Mesenchymal stem cell (in vitro differentiated cells and primary cell): Measurements from ENCODE around the gene NUP210.

Experiments
- DNase-seq: peaks from one replicate; pipeline ENCODE4 v3.0.0-alpha.2; 2013
- H2AFZ ChIP-seq: one replicate; pipeline ENCODE4 v1.6.1; 2013; ENCODE audit warnings: low read depth, mild to moderate bottlenecking, control low read depth, inconsistent platforms, low read length, moderate library complexity
- H2AK5ac ChIP-seq: 2 replicates; pipeline ENCODE4 v1.6.1; 2013; ENCODE audit warnings: low read length, moderate library complexity, mild to moderate bottlenecking, inconsistent platforms; ENCODE audit not compliant: severe bottlenecking
- H2BK120ac ChIP-seq: one replicate; pipeline ENCODE4 v1.6.1; 2013; ENCODE audit warnings: low read depth, mild to moderate bottlenecking, inconsistent platforms, low read length, moderate library complexity
- H2BK12ac ChIP-seq, 2 experiments: one replicate each; pipeline ENCODE4 v1.6.1; 2013; ENCODE audit warnings: inconsistent platforms in 2 of 2, low read length in 2 of 2, mild to moderate bottlenecking in 2 of 2, moderate library complexity in 2 of 2, control low read depth in 1 of 2
- H2BK15ac ChIP-seq: one replicate; pipeline ENCODE4 v1.6.1; 2013; ENCODE audit warnings: mild to moderate bottlenecking, low read depth, inconsistent platforms; ENCODE audit not compliant: poor library complexity, severe bottlenecking
- H2BK5ac ChIP-seq: 2 replicates; pipeline ENCODE4 v1.6.1; 2013; ENCODE audit warnings: low read depth, mild to moderate bottlenecking, low read length, control low read depth, inconsistent platforms; ENCODE audit not compliant: poor library complexity, severe bottlenecking
- H3K14ac ChIP-seq, 2 experiments: one replicate each; pipeline ENCODE4 v1.6.1; 2013; ENCODE audit warnings: inconsistent platforms in 2 of 2, low read length in 2 of 2, control low read depth in 1 of 2, mild to moderate bottlenecking in 1 of 2, moderate library complexity in 1 of 2
- H3K18ac ChIP-seq, 2 experiments: one replicate each; pipeline ENCODE4 v1.6.1; 2013; ENCODE audit warnings: inconsistent platforms in 2 of 2, low read length in 2 of 2, control low read depth in 1 of 2, low read depth in 1 of 2, mild to moderate bottlenecking in 1 of 2
- H3K23ac ChIP-seq, 2 experiments: one replicate each; pipeline ENCODE4 v1.6.1; 2013; ENCODE audit warnings: inconsistent platforms in 2 of 2, low read length in 2 of 2, mild to moderate bottlenecking in 2 of 2, moderate library complexity in 2 of 2, control low read depth in 1 of 2
- H3K27ac ChIP-seq: 2 replicates; pipeline ENCODE4 v1.5.1; 2013; ENCODE audit warnings: mild to moderate bottlenecking, moderate library complexity, low read length, control low read depth, inconsistent platforms; ENCODE audit not compliant: poor library complexity, severe bottlenecking
- H3K27me3 ChIP-seq, 2 experiments: 2 replicates each; pipeline versions ENCODE4 v1.6.1 to v1.7.0; 2013; ENCODE audit warnings: low read length in 2 of 2, mild to moderate bottlenecking in 2 of 2, moderate library complexity in 2 of 2, control low read depth in 1 of 2, inconsistent platforms in 1 of 2; ENCODE audit not compliant: control insufficient read depth in 1 of 2, insufficient read depth in 1 of 2
- H3K36me3 ChIP-seq, 2 experiments: 2 replicates each; pipeline versions ENCODE4 v1.6.1 to v1.7.0; 2013; ENCODE audit warnings: low read length in 2 of 2, control low read depth in 1 of 2, inconsistent platforms in 1 of 2, low read depth in 1 of 2, mild to moderate bottlenecking in 1 of 2; ENCODE audit not compliant: insufficient read depth in 2 of 2, control insufficient read depth in 1 of 2
- H3K4ac ChIP-seq, 2 experiments: one replicate each; pipeline ENCODE4 v1.6.1; 2013; ENCODE audit warnings: inconsistent platforms in 2 of 2, low read length in 2 of 2, mild to moderate bottlenecking in 2 of 2, moderate library complexity in 2 of 2, control low read depth in 1 of 2, low read depth in 1 of 2
- H3K4me1 ChIP-seq: 2 replicates; pipeline ENCODE4 v1.6.1; 2013; ENCODE audit warnings: low read depth, low read length, control low read depth; ENCODE audit not compliant: control insufficient read depth, insufficient read depth
- H3K4me2 ChIP-seq: 2 replicates; pipeline ENCODE4 v1.6.1; 2013; ENCODE audit warnings: low read length, mild to moderate bottlenecking, inconsistent platforms; ENCODE audit not compliant: poor library complexity, severe bottlenecking
- H3K4me3 ChIP-seq, 2 experiments: 2 replicates each; pipeline versions ENCODE4 v1.5.1 to v1.7.0; 2013; ENCODE audit warnings: low read length in 2 of 2, mild to moderate bottlenecking in 2 of 2, control low read depth in 1 of 2, low read depth in 1 of 2; ENCODE audit not compliant: insufficient read depth in 1 of 2
- H3K79me1 ChIP-seq: replicated peaks from 2 replicates; pipeline ENCODE4 v1.6.1; 2013; ENCODE audit warnings: mild to moderate bottlenecking, control low read depth, low read length, inconsistent platforms; ENCODE audit not compliant: poor library complexity, severe bottlenecking
- H3K9ac ChIP-seq: 2 replicates; pipeline ENCODE4 v1.7.0; 2013; ENCODE audit warnings: mild to moderate bottlenecking, low read length, moderate library complexity
- H3K9me3 ChIP-seq: 2 replicates; pipeline ENCODE4 v1.7.0; 2013; ENCODE audit warnings: mild to moderate bottlenecking, low read length; ENCODE audit not compliant: control insufficient read depth
- H4K8ac ChIP-seq: one replicate; pipeline ENCODE4 v1.6.1; 2013; ENCODE audit warnings: inconsistent platforms, mild to moderate bottlenecking, low read length, moderate library complexity
- H4K91ac ChIP-seq: one replicate; pipeline ENCODE4 v1.6.1; 2013; ENCODE audit warnings: mild to moderate bottlenecking, low read length, inconsistent platforms
- WGBS: methylation state at CpG from one replicate; pipeline ENCODE4 v1.1.7; 2013; ENCODE audit warnings: mixed read lengths; 5-methylcytosine and 5-hydroxymethylcytosine counted together

NUP210 gene

GRCh38 chr3:13281507-13282357 lies 138.4 kb downstream of the NUP210 start:
- Histone ChIP-seq H3K79me1 (no peaks in the 10 kb centered on the region), H3K23ac (peak overlapping the region in 1 of 2 experiments; percentile 46), H2AK5ac (no peak overlapping the region), H2AFZ (peak overlapping the region; percentile 5), H3K4me1 (peaks cover 12% of the 10 kb centered on the region), H3K27me3 (peaks cover 72 to 86% of the 10 kb centered on the region in 2 experiments), H3K4me2 (peak overlapping the region; percentile 44), H3K14ac (no peak overlapping the region), H4K91ac (no peak overlapping the region), H2BK120ac (no peak overlapping the region), H3K27ac (no peak overlapping the region), H3K9me3 (peaks cover 26% of the 10 kb centered on the region), H2BK12ac (no peak overlapping the region), H3K36me3 (no peaks in the 10 kb centered on the region), H4K8ac (no peak overlapping the region), H3K4ac (no peak overlapping the region), H2BK5ac (no peak overlapping the region), H3K4me3 (peak overlapping the region in 1 of 2 experiments; percentile 22), H3K9ac (no peak overlapping the region), H2BK15ac (peak overlapping the region; percentile 19), H3K18ac (no peak overlapping the region)
- peak; percentile 12 for DNase-seq
- WGBS: 4% methylated on average over 47 of the region's 47 CpGs

- Histone ChIP-seq H3K4me3 (no peak overlapping the region), H2BK5ac (no peak overlapping the region), H3K23ac (no peak overlapping the region), H2BK12ac (no peak overlapping the region), H4K91ac (no peak overlapping the region), H3K4ac (no peak overlapping the region), H2AFZ (no peak overlapping the region), H3K27ac (no peak overlapping the region), H2AK5ac (no peak overlapping the region), H4K8ac (no peak overlapping the region), H2BK15ac (no peak overlapping the region), H3K9ac (no peak overlapping the region), H3K27me3 (peaks cover 73 to 87% of the 10 kb centered on the region in 2 experiments), H2BK120ac (no peak overlapping the region), H3K14ac (no peak overlapping the region), H3K18ac (no peak overlapping the region), H3K36me3 (no peaks in the 10 kb centered on the region), H3K4me2 (no peak overlapping the region), H3K79me1 (no peaks in the 10 kb centered on the region), H3K4me1 (peaks cover 12% of the 10 kb centered on the region), H3K9me3 (peaks cover 24% of the 10 kb centered on the region)
- DNase-seq: peak; percentile 5
- 61% methylated on average over 18 of the region's 19 CpGs for WGBS
Measured at GRCh38 chr3:13280811-13281506, 139.2 kb downstream of the NUP210 start.

GRCh38 chr3:13280122-13280790 lies 139.9 kb downstream of the NUP210 start:
- no peak overlapping the region for H3K18ac ChIP-seq
- H3K23ac ChIP-seq: no peak overlapping the region
- no peak overlapping the region for H3K9ac ChIP-seq
- H3K4me3 ChIP-seq: no peak overlapping the region
- no peak overlapping the region for H2BK12ac ChIP-seq
- H2AK5ac ChIP-seq: no peak overlapping the region
- no peaks in the 10 kb centered on the region for H3K36me3 ChIP-seq
- no peak overlapping the region for H3K4ac ChIP-seq
- H4K8ac ChIP-seq: no peak overlapping the region
- H2BK120ac ChIP-seq: no peak overlapping the region
- H2AFZ ChIP-seq: no peak overlapping the region
- peaks cover 74 to 83% of the 10 kb centered on the region in 2 experiments for H3K27me3 ChIP-seq
- H3K4me1 ChIP-seq: peaks cover 12% of the 10 kb centered on the region
- H2BK15ac ChIP-seq: no peak overlapping the region
- H4K91ac ChIP-seq: no peak overlapping the region
- no peak for DNase-seq
- H3K9me3 ChIP-seq: peaks cover 17% of the 10 kb centered on the region
- no peak overlapping the region for H3K14ac ChIP-seq
- H3K27ac ChIP-seq: no peak overlapping the region
- 90% methylated on average over 7 of the region's 8 CpGs for WGBS
- H3K4me2 ChIP-seq: no peak overlapping the region
- H2BK5ac ChIP-seq: no peak overlapping the region
- no peaks in the 10 kb centered on the region for H3K79me1 ChIP-seq

GRCh38 chr3:13279532-13279910 lies 140.6 kb downstream of the NUP210 start:
- no peak overlapping the region for H3K18ac ChIP-seq
- peaks cover 12% of the 10 kb centered on the region for H3K4me1 ChIP-seq
- H2AK5ac ChIP-seq: no peak overlapping the region
- no peak overlapping the region for H3K4me2 ChIP-seq
- no peak overlapping the region for H3K14ac ChIP-seq
- H3K23ac ChIP-seq: no peak overlapping the region
- H3K27ac ChIP-seq: no peak overlapping the region
- no peak for DNase-seq
- WGBS: 85% methylated on average over 5 of the region's 6 CpGs
- no peak overlapping the region for H3K4me3 ChIP-seq
- H3K79me1 ChIP-seq: no peaks in the 10 kb centered on the region
- H3K36me3 ChIP-seq: no peaks in the 10 kb centered on the region
- H4K8ac ChIP-seq: no peak overlapping the region
- H3K9me3 ChIP-seq: peaks cover 10% of the 10 kb centered on the region
- H3K4ac ChIP-seq: no peak overlapping the region
- H2BK120ac ChIP-seq: no peak overlapping the region
- H4K91ac ChIP-seq: no peak overlapping the region
- H2BK12ac ChIP-seq: no peak overlapping the region
- peaks cover 74 to 83% of the 10 kb centered on the region in 2 experiments for H3K27me3 ChIP-seq
- no peak overlapping the region for H2BK5ac ChIP-seq
- no peak overlapping the region for H2AFZ ChIP-seq
- no peak overlapping the region for H3K9ac ChIP-seq
- H2BK15ac ChIP-seq: no peak overlapping the region
